ENCODE data around the gene TGFBI.

TGFBI gene

GRCh38 chr5:136030956-136031611, 2.3 kb downstream of the TGFBI start:
- no peaks in the 10 kb centered on the region for H3K36me3 ChIP-seq (replicated peaks; ENCODE audit: low read depth, low read length)
- peaks cover 10% of the 10 kb centered on the region; the same call in 1 of the 2 replicates for H3K27me3 ChIP-seq (ENCODE audit: low read depth, low read length)
- H3K4me3 ChIP-seq (ENCODE audit: low read length), result peak overlapping the region; percentile 35
- H2AFZ ChIP-seq (ENCODE audit: low read depth, low read length), result no peak overlapping the region
- H3K9ac ChIP-seq (ENCODE audit: low read length), result no peak overlapping the region
- no peak overlapping the region for H3K27ac ChIP-seq (ENCODE audit: low read length)
- no peak for TF ChIP-seq EZH2phosphoT487 (IDR thresholded peaks at IDR 0.05; ENCODE audit: low read depth)
- no peak for TF ChIP-seq CTCF (IDR thresholded peaks at IDR 0.05; ENCODE audit: low read depth, low read length)
- H4K20me1 ChIP-seq (ENCODE audit: insufficient read depth, low read length), result no peaks in the 10 kb centered on the region
- H3K9me3 ChIP-seq (ENCODE audit: insufficient read depth, low read length), result no peaks in the 10 kb centered on the region
- H3K4me2 ChIP-seq (ENCODE audit: low read length), result peak overlapping the region; percentile 51
- H3K79me2 ChIP-seq (ENCODE audit: low read length), result no peaks in the 10 kb centered on the region
- peaks cover 16% of the 10 kb centered on the region for H3K4me1 ChIP-seq (ENCODE audit: low read length)

DNA sequence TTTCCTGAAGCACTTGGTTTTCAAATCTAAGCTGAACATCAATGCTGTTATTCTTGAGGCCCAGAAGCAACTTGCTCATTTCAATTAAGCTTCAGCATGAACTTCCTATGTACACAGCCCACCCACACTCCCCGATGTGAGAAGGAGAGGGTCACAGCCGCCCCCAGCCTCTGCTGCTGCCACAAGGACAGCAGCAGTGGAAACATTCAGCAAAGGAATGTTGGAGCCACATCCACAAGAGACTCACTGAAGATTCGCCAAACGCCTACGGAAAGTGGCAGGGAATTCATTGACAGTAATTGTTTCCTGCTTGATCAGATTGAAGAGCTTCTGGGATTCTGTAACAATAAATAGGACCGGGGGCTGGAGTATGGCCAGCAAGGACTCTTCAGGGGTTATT, 2.9 kb downstream of the TGFBI start:
- Histone ChIP-seq H3K9ac (ENCODE audit: low read length) (no peak overlapping the region), H3K4me2 (ENCODE audit: low read length) (peak overlapping the region; percentile 51), H3K9me3 (ENCODE audit: insufficient read depth, low read length) (no peaks in the 10 kb centered on the region), H3K27ac (ENCODE audit: low read length) (no peak overlapping the region), H3K79me2 (ENCODE audit: low read length) (no peaks in the 10 kb centered on the region), H3K4me1 (ENCODE audit: low read length) (peaks cover 16% of the 10 kb centered on the region), H3K4me3 (ENCODE audit: low read length) (0 out of 2 replicates have a peak overlapping the region, but pooled peaks have one; percentile 35), H2AFZ (ENCODE audit: low read depth, low read length) (no peak overlapping the region), H3K36me3 (replicated peaks; ENCODE audit: low read depth, low read length) (no peaks in the 10 kb centered on the region), H4K20me1 (ENCODE audit: insufficient read depth, low read length) (no peaks in the 10 kb centered on the region), H3K27me3 (ENCODE audit: low read depth, low read length) (peaks cover 10% of the 10 kb centered on the region; the same call in 1 of the 2 replicates)
- TF ChIP-seq EZH2phosphoT487 (IDR thresholded peaks at IDR 0.05; ENCODE audit: low read depth) (no peak), CTCF (IDR thresholded peaks at IDR 0.05; ENCODE audit: low read depth, low read length) (no peak)

DNA sequence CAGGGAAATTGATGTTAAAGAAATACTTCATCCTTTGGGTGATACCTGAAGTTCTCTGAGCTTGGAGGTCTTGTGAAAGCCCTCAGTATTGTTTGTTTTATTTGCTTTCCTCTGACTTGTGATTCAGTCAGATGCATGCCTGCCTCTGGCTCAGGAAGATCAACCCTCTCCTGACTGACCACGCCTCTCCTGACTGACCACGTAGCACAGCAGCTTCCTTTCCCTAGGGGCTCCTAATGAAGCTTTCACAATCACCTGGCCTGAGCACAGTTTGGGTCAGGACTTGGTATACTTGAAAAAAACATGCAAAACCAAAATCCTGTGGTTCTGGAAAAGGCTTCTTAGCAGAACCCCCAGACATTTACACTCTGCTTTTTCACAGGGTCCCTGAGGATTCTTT, 3.8 kb downstream of the TGFBI start:
- H3K4me2 ChIP-seq (ENCODE audit: low read length), result no peak overlapping the region
- H3K27me3 ChIP-seq (ENCODE audit: low read depth, low read length), result peaks cover 4% of the 10 kb centered on the region; the same call in 1 of the 2 replicates
- peaks cover 23% of the 10 kb centered on the region for H3K4me1 ChIP-seq (ENCODE audit: low read length)
- H3K9me3 ChIP-seq (ENCODE audit: insufficient read depth, low read length), result no peaks in the 10 kb centered on the region
- H3K36me3 ChIP-seq (replicated peaks; ENCODE audit: low read depth, low read length), result no peaks in the 10 kb centered on the region
- no peaks in the 10 kb centered on the region for H3K79me2 ChIP-seq (ENCODE audit: low read length)
- TF ChIP-seq CTCF (IDR thresholded peaks at IDR 0.05; ENCODE audit: low read depth, low read length) (no peak), EZH2phosphoT487 (IDR thresholded peaks at IDR 0.05; ENCODE audit: low read depth) (no peak)
- H3K27ac ChIP-seq (ENCODE audit: low read length), result no peak overlapping the region
- no peak overlapping the region for H3K4me3 ChIP-seq (ENCODE audit: low read length)
- H4K20me1 ChIP-seq (ENCODE audit: insufficient read depth, low read length), result no peaks in the 10 kb centered on the region
- no peak overlapping the region for H2AFZ ChIP-seq (ENCODE audit: low read depth, low read length)
- H3K9ac ChIP-seq (ENCODE audit: low read length), result no peak overlapping the region

GRCh38 chr5:136033234-136033633, 4.4 kb downstream of the TGFBI start:
- Histone ChIP-seq H3K79me2 (ENCODE audit: low read length) (no peaks in the 10 kb centered on the region), H3K36me3 (replicated peaks; ENCODE audit: low read depth, low read length) (no peaks in the 10 kb centered on the region), H3K27ac (ENCODE audit: low read length) (no peak overlapping the region), H3K4me1 (ENCODE audit: low read length) (peaks cover 23% of the 10 kb centered on the region), H3K27me3 (ENCODE audit: low read depth, low read length) (peaks cover 4% of the 10 kb centered on the region; the same call in 1 of the 2 replicates), H4K20me1 (ENCODE audit: insufficient read depth, low read length) (no peaks in the 10 kb centered on the region), H2AFZ (ENCODE audit: low read depth, low read length) (no peak overlapping the region), H3K9me3 (ENCODE audit: insufficient read depth, low read length) (no peaks in the 10 kb centered on the region), H3K9ac (ENCODE audit: low read length) (no peak overlapping the region), H3K4me3 (ENCODE audit: low read length) (no peak overlapping the region), H3K4me2 (ENCODE audit: low read length) (no peak overlapping the region)
- no peak for TF ChIP-seq EZH2phosphoT487 (IDR thresholded peaks at IDR 0.05; ENCODE audit: low read depth)
- no peak for TF ChIP-seq CTCF (IDR thresholded peaks at IDR 0.05; ENCODE audit: low read depth, low read length)
